NCI-H446 treated with DMSO at 0.1 percent for 48 hours (cell line): ENCODE results near the gene GYPC.

Source experiments
- DNase-seq: peaks from one replicate; lab custom pipeline; 2025; lab: John Stamatoyannopoulos, UW

GYPC gene

GRCh38 chr2:126732682-126733245, 76.8 kb downstream of the GYPC start:
- DNase-seq, result no peak

- no peak for DNase-seq
Observed at GRCh38 chr2:126733795-126734194, 77.8 kb downstream of the GYPC start.

GRCh38 chr2:126736133-126736874, 80.3 kb downstream of the GYPC start:
- DNase-seq, result no peak

- no peak for DNase-seq
Observed at GRCh38 chr2:126739141-126739540, 83.2 kb downstream of the GYPC start.

GRCh38 chr2:126744640-126745039, 88.7 kb downstream of the GYPC start:
- DNase-seq, result no peak
